SK-MEL-5 (cell line): Measurements from ENCODE around the gene SLC35F3. TPM values are rescaled to one million over a fixed set of nuclear protein-coding genes. Genes with fewer than 3 reads are reported as not detected.
A peak's percentile ranks its signal among the peaks of the same experiment; 100 is the strongest.

Experiments used
- DNase-seq: peaks from one replicate; pipeline ENCODE4 v3.0.0-alpha.2; 2016; ENCODE audit warnings: low read depth, low spot score
- in situ Hi-C: cut with HindIII; loops from 2 replicates; pipeline ENCODE4 v1.10.0; 2016; ENCODE audit warnings: low sequenced_read_pairs, high pct_unique_total_duplicates, low pct_unique_long_range_greater_than_20kb
- total RNA-seq: library from RNA; depleted of rRNA; stranded (reverse); fragments of >200 nt; shearing (Covaris generic); gene quantifications from 2 replicates; pipeline ENCODE4 v1.2.3, GENCODE V29; 2014

The SLC35F3 gene
- total RNA-seq, 1 experiment from 2014 or later: 0.03 TPM

DNA sequence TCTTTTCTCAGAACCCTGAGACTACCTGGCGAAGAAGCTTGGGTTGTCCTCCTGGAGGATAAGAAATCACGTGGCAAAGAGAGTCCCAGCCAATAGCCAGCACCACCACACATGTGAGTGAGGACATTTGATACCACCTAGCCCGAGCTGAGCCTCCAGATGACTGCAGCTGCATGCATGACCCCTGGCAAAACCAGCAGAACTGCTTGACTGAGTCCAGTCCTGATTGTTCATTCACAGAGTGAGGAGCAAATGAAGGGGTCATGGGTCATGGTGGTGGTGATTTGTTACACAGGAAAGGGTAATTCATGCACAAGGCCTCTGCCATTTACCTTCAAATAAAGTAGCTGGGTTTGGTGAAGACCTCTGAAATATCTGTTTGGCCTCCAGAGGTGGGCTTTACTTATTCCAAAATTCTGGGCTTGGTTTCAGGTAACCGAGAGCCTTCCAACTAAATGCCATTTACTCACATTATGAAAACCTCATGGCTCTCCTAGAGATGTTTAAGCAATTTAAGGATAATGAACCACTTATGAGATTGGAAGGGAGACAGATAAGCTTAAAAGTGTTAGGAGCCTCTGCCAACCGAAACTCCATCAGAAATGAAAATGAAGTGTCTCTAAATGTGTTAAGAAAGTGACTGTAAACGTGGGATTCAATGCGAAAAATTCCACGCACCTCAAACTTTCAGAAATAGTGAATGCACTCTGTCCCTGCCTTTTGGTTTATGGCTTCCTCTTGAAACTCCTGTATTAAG is 163.3 kb downstream of the SLC35F3 start:
- in situ Hi-C loops: no loop called here
- DNase-seq: no peak

DNA sequence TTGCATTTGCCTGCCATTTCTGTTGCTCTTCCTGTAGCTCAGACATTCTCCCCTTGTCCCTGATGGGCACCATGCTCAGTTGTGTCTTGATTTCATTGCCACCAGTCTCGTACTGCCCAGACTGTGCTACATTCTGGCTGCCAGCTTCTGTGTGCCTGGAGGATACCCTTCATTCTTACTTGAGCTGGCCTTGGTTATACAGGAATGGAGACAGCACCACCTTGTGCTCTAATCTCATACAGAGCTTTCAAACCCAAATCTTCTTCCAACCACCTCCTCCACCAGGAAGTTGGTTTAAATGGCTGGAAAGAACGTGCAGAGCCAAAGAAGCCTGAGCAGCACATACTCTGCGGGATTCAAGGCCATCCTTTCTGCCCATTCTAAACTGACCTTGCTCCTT is 165.3 kb downstream of the SLC35F3 start:
- peak; percentile 47 for DNase-seq
- in situ Hi-C loops: no loop called here

DNA sequence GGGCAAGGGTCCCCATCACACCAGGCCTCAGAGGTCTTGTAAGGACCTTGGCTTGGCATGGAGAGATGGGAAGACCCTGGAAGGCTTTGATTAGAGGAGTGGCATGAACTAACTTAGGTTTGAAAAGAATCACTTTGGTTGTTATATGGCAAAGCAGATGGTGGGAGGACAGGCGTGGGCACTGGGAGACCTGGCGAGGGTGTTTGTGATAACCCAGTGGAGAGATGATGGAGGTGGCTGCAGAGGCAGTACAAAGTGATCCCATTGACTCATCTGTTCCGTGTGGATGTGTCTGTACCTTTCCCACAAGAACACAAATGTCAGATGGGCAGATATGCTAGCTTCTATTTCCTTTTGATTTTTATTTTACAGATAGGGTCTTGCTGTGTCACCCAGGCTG is 168.3 kb downstream of the SLC35F3 start:
- in situ Hi-C loops: no loop called here
- no peak for DNase-seq

DNA sequence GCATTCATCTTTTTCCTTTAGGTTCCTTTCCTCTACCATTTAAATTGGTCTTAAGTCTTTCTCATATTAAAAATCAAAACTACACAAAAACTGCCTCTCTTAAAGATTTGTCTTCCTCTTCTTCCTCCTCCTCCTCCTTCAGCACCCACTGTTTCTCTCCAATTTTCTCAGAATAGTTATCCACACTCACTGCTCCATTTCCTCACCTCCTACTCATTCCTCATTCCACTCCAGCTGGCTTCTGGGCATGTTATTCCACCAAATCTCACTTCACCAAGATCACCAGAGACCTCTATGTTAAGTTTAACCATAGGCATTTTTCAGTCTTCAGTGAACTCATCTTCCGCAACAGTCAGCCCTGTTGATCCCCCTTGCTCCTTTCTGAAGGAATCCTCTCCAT is 173.7 kb downstream of the SLC35F3 start:
- no peak for DNase-seq
- in situ Hi-C loops: no loop called here

DNA sequence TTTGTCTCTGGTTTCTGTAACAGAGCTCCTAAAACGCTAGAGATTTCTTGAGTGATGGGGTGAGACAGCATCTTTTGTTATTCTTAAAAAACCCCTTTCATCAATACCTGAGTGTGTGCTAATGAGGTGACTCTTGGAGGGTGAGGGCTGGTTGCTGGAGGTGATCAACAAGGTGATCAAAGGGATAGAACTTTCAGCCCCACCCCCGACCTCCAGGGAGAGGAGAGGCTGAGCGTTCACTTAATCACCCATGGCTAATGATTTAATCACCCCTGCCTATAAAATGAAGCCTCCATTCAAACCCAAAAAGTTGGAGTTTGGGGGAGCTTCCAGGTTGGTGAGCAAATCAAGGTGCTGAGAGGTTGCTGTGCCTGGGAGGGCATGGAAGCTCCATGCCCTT is 175.4 kb downstream of the SLC35F3 start:
- no peak for DNase-seq
- in situ Hi-C loops: no loop called here

DNA sequence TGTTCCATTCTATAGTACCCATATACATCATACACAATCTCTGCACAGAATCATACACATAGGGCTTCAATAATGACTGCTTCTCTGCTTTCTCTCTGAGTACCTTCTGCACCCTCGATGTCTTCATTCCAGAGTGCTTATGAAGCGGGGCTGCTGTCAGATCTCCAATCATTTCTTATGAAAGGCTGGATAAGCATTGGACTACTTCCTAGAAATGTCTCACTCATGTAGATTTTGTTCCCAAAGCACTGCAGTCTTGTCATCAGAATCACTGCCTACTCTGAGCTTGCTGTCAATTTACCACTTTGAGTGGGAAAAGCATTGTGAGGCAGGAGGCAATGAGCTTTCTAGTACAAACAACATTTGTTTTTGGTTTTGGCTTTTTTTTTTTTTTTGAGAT is 179.0 kb downstream of the SLC35F3 start:
- no peak for DNase-seq
- in situ Hi-C loops: no loop called here

DNA sequence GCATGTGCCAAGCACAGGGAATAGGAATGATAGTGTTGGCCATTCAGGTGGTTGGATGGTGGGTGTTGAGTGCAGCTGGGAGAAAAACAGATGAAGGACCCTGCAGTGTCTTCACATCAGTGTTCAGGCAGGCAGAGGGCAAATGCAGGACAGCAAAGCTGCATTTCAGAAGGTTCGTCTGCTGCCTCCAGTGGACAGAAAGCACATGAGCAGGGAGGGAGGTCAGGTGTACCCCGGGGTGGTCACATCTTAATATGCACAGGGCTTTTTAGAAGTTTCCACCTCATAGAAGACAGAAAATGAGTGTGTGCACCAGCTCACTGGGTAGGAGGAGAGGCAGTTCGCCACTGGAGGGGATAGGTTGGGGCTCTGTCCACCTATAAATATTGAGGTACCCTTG is 184.9 kb downstream of the SLC35F3 start:
- peak; percentile 22 for DNase-seq
- in situ Hi-C loops: no loop called here

DNA sequence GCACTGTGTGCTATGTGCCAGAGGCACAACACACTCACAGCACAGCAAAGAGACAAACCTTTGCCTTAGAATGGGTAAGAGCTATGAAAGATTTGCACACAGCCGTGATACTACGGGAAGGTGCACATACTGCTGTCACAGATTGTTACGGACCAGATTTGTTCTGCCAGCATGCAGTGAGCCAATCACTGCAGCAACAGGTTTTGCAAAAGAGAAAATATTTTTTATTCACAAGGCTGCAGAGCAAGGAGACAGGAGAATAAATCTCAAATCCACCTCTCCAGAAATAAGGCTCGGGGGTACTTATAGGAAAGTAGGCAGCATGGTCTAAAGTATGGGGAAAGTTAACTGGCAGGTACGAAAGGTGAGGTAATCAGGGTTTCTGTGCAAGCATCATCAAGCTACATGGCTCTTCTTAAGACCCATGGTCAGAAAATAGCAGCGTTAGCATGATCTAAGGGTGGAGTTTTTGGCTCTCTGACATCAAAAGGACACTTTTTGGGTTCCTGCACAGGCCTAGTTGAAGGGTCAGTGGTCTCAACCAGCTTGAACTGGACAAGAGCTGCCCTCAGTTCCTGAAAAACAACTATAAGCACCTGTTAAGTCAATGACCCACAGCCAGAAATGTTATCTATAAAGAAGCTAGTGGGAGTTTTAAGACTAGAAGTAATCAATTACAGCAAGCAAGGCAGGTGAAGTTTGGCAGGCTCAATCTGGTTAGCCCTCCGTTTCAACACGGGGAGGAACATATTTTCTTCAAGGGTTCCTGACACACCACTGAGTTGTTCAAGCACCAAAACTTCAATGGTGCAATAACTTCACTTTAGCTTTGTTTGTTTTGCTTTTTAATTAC is 186.0 kb downstream of the SLC35F3 start:
- in situ Hi-C loops: no loop called here
- DNase-seq: no peak

DNA sequence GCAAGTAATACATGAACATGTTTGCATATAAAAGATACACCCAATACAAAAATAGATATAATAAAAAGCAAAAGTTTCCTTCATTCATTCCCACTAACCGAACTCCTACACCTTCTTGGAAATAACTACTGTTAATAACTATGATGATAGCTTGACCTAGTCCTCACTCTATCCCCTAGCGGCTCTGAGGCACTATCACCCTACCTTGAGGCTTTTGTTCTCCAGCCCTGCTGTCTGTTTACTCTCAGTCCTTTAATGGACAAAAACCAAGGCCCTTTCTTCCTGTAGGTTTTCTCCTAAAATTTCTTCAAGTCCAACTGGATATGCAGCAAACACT is 186.6 kb downstream of the SLC35F3 start:
- DNase-seq: no peak
- in situ Hi-C loops: no loop called here

DNA sequence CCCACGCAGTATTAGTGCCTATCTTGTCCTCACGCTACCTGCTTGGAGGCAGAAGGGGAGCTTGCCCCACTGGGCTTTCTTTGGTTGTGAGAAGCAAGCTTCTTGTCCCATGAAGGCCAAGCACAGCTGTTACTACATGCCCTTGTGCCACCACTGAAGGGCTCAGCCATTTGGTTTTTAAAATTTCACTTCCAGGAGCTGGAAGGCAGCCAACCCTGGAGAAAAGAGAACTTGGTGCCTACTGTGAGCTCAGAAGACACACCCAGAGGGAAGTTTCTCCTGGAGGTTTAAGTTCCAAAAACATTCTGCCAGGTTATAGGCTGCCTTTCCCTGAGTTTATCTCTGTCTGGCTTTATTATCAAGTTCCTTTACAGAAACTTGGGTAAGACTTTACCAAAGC is 187.4 kb downstream of the SLC35F3 start:
- in situ Hi-C loops: no loop called here
- no peak for DNase-seq

DNA sequence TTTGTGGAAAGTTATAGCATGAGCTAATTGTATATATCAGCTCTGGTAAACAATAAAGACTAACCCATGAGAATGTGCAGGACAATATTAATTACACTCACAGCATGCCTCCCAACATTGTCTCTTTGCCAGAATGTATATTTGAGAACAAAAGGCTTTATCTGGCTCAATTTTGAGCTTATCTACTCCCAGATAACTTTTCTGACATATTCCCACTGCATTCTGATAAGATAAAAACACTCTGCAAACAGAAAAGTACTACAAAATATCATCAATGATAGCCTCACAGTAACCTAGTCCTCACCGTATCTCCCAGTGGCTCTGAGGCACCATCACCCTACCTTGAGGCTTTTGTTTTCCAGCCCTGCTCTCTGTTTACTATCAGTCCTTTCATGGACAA is 188.6 kb downstream of the SLC35F3 start:
- DNase-seq: no peak
- in situ Hi-C loops: no loop called here

DNA sequence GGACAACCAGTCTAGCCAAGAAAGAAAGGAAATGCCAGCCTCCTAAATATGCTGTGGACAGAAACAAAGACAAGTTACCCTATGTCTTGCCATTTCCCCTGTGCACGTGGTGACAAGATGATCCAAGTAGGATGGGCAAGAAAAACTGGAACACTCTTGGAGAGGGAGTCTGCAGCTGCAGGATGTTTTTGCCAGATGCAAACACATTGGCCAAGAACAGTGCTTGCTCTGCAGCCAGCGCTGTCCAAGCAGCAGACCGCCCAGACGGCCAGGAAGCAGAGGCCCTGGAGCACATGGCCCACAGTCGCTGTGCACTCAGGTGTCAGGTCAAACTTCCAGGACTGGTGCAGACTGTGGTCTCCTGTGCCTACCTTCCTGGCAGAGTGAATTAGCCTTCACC is 189.3 kb downstream of the SLC35F3 start:
- in situ Hi-C loops: no loop called here

DNA sequence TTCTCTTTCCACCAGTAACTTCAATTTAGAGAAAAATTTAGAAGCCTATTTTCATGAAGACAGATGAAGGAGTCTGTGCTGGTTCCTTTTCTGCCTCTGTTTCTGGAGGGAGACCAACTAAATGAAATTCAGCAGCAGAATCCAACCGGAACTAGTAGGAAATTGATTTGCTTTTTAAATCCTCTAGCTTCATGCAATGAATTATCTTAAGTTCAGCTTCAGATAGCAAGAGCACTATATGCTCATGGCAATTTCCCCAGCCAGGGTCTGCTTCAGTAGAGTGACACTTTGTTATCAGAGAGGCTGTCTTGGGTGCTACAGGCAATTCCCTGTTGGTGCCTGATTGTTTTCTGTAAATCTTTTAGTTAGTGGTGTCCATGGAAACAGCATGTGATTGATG is 189.7 kb downstream of the SLC35F3 start:
- in situ Hi-C loops: no loop called here
- DNase-seq: no peak

More for the DNA sequence above, 189.3 kb downstream of the SLC35F3 start:
- no peak for DNase-seq

DNA sequence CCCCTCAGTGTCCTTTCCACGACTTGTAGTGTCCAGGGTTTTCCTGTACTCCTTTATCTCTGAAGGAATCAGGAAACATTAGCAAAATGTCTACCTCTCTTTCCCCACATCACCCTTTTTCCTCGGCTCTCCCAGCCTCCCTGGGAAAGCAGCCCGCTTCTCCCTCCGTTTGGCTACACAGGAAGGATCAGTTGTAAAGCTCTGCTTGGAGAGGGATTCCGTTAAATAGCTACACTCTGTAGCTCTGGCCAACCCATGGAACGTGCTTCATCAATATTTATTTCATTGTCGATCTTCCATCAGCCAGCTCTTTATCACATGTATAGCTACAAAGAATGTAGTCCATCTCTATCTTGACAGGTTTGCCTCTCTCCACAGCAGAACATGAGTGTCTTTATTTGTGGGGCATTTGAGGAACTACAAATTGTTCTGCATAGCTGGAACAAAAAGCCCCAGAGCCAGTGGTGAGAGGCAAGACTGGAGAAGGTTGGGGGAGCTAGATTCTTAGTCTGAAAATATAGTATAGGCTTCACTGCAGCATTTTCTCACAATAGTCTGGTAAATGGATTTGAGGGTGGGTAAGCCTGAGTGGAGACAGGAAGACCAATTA is 191.8 kb downstream of the SLC35F3 start:
- no peak for DNase-seq
- in situ Hi-C loops: no loop called here

DNA sequence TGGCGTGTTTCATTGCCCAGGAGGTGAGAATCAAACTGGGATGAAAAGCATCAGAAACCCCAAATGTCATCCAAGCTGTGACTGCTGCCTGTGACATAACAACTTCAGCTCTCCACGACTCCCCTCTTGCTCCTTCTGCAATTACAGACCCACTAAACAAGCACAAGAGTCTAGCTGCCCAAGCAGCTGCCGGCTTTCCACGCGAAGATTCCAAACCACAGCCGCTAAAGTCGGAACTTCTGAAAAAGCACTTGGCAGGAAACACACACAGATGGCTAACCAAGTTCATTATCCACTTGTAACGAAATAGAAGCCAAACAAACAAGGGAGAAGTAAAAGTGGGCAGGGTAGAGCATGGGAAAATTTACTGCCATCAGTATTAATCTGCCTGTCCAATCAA is 198.1 kb downstream of the SLC35F3 start:
- in situ Hi-C loops: no loop called here
- DNase-seq: no peak

DNA sequence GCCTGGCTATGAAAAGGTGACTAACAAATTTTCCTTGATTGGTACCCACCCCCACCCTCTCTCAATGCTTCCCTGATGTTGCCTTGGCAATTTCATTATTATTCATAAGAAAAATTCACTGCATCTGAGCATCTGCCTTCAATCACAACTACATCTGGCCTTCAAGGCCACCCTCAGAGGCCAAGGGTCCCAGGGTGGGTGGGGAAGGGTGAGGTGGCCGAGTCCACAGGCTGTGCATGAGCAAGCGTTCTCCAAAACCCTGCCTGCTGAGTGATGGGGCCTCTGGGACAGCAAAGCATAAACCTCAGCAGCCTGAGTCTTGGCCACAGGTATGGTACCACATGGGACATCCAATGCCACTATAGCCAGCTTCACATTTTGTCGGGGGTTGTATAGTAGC is 198.7 kb downstream of the SLC35F3 start:
- no peak for DNase-seq
- in situ Hi-C loops: no loop called here

DNA sequence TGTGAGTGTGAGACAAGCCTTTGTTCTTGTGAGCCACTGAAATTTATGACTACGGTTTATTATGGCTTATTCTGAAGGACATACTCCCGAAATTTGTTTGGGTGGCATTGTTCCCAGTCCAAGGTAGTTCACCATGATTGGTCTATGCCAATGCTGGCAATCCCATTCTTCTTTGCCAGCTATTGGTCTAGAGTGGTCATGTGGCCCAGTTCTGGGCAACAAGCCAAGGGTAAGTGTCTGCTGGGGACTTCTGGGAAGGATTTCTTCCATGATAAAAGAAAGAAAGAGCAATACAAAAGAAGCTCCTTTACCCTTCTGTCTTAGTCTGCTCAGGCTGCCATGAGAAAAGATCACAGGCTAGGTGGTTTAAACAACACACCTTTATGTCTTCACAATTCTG is 201.6 kb downstream of the SLC35F3 start:
- DNase-seq: peak; percentile 26
- in situ Hi-C loops: no loop called here

DNA sequence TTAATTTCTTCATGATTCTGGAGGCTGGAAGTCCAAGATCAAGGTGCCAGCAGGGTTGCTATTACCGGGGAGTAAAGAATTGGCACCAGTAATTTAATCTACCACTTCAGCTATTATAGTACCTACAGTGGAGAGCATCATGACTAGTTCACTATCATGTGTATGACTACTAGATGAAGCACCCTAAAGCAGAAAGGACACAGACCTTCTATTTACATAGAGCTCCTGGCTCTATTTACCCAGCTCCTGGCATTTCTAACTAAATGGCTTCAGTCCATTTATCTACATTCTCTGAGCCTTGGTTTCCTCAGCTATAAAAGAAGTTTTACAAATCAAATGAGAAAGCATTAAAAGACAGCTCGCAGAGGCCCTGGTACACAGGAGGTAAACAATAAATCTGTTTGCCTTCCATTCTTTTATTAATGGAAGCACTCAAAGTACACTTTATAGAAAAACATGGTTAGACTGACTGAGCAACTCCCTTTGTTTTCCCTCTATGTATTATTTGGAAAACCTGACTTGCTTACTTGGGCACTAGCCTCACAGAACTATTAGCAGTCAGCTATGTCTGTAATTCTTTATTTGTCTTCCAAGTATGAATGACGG is 203.0 kb downstream of the SLC35F3 start:
- in situ Hi-C loops: no loop called here
- DNase-seq: no peak
